ENCODE data around the gene HIBCH. TPM values are rescaled to one million over a fixed set of nuclear protein-coding genes. Genes with fewer than 3 reads are reported as not detected.

Gene HIBCH
- total and polyA plus RNA-seq, 9 of the 15 experiments (the other 6 are each of a cell fraction or from before 2014, with no cell fraction given): 17.0 to 65.4 (median 28.3) TPM

DNA sequence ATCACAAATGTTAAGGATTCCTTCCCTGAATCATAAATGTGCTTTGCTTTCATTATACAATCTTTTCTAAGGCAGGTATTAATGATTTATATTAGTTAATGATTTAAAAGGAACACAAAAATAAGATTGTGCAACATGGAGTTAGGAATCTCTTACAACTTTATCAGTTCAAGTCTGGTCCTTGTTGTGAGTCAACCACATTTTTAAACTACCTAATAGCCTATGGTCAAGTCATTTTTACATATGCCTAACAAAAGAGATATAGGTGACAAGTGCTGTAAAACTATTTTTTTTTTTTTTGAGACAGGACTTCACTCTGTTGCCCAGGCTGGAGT, 15.6 kb upstream of the HIBCH start (continued):
- TF ChIP-seq, protein P1, sequence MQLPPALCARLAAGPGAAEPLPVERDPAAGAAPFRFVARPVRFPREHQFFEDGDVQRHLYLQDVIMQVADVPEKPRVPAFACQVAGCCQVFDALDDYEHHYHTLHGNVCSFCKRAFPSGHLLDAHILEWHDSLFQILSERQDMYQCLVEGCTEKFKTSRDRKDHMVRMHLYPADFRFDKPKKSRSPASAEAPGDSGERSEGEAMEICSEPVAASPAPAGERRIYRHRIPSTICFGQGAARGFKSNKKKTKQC (CRISPR knock-in tag; IDR thresholded peaks at IDR 0.05): no peak
- no peak for TF ChIP-seq ZBTB9 (CRISPR knock-in tag; IDR thresholded peaks at IDR 0.05)
- TF ChIP-seq, protein P2, sequence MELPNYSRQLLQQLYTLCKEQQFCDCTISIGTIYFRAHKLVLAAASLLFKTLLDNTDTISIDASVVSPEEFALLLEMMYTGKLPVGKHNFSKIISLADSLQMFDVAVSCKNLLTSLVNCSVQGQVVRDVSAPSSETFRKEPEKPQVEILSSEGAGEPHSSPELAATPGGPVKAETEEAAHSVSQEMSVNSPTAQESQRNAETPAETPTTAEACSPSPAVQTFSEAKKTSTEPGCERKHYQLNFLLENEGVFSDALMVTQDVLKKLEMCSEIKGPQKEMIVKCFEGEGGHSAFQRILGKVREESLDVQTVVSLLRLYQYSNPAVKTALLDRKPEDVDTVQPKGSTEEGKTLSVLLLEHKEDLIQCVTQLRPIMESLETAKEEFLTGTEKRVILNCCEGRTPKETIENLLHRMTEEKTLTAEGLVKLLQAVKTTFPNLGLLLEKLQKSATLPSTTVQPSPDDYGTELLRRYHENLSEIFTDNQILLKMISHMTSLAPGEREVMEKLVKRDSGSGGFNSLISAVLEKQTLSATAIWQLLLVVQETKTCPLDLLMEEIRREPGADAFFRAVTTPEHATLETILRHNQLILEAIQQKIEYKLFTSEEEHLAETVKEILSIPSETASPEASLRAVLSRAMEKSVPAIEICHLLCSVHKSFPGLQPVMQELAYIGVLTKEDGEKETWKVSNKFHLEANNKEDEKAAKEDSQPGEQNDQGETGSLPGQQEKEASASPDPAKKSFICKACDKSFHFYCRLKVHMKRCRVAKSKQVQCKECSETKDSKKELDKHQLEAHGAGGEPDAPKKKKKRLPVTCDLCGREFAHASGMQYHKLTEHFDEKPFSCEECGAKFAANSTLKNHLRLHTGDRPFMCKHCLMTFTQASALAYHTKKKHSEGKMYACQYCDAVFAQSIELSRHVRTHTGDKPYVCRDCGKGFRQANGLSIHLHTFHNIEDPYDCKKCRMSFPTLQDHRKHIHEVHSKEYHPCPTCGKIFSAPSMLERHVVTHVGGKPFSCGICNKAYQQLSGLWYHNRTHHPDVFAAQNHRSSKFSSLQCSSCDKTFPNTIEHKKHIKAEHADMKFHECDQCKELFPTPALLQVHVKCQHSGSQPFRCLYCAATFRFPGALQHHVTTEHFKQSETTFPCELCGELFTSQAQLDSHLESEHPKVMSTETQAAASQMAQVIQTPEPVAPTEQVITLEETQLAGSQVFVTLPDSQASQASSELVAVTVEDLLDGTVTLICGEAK (IDR thresholded peaks at IDR 0.05): peak; percentile 76
- TF ChIP-seq, protein P2 (CRISPR knock-in tag; IDR thresholded peaks at IDR 0.05): no peak
- TF ChIP-seq, protein P3, sequence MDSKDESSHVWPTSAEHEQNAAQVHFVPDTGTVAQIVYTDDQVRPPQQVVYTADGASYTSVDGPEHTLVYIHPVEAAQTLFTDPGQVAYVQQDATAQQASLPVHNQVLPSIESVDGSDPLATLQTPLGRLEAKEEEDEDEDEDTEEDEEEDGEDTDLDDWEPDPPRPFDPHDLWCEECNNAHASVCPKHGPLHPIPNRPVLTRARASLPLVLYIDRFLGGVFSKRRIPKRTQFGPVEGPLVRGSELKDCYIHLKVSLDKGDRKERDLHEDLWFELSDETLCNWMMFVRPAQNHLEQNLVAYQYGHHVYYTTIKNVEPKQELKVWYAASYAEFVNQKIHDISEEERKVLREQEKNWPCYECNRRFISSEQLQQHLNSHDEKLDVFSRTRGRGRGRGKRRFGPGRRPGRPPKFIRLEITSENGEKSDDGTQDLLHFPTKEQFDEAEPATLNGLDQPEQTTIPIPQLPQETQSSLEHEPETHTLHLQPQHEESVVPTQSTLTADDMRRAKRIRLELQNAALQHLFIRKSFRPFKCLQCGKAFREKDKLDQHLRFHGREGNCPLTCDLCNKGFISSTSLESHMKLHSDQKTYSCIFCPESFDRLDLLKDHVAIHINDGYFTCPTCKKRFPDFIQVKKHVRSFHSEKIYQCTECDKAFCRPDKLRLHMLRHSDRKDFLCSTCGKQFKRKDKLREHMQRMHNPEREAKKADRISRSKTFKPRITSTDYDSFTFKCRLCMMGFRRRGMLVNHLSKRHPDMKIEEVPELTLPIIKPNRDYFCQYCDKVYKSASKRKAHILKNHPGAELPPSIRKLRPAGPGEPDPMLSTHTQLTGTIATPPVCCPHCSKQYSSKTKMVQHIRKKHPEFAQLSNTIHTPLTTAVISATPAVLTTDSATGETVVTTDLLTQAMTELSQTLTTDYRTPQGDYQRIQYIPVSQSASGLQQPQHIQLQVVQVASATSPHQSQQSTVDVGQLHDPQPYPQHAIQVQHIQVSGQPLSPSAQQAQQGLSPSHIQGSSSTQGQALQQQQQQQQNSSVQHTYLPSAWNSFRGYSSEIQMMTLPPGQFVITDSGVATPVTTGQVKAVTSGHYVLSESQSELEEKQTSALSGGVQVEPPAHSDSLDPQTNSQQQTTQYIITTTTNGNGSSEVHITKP (IDR thresholded peaks at IDR 0.05; ENCODE audit: partially characterized antibody): no peak
- no peak for TF ChIP-seq TAL1 (IDR thresholded peaks at IDR 0.05)
- TF ChIP-seq ARID1B (IDR thresholded peaks at IDR 0.05): peak; percentile 65; the same call in 1 of the 2 replicates
- no peak; the same call in 1 of the 2 replicates for TF ChIP-seq ZEB2 (IDR thresholded peaks at IDR 0.05)
- no peak for TF ChIP-seq LEF1 (IDR thresholded peaks at IDR 0.05)
- no peak for TF ChIP-seq KLF13 (tag; IDR thresholded peaks at IDR 0.05; ENCODE audit: borderline replicate concordance, low read depth)
- peak; percentile 17 for TF ChIP-seq DACH1 (IDR thresholded peaks at IDR 0.05; ENCODE audit: partially characterized antibody)
- no peak for TF ChIP-seq TEAD1 (CRISPR knock-in tag; IDR thresholded peaks at IDR 0.05)
- no peak for TF ChIP-seq CBX8 (IDR thresholded peaks at IDR 0.05; ENCODE audit: borderline replicate concordance, extremely low read depth, low read depth, low read length, poor library complexity, severe bottlenecking)
- no peak for TF ChIP-seq EHMT2 (IDR thresholded peaks at IDR 0.05)
- no peak for TF ChIP-seq HOXB6 (CRISPR knock-in tag; IDR thresholded peaks at IDR 0.05; ENCODE audit: borderline replicate concordance)

Measured in K562 (cell line).